ENCODE measurements around the gene NOG.

DNA sequence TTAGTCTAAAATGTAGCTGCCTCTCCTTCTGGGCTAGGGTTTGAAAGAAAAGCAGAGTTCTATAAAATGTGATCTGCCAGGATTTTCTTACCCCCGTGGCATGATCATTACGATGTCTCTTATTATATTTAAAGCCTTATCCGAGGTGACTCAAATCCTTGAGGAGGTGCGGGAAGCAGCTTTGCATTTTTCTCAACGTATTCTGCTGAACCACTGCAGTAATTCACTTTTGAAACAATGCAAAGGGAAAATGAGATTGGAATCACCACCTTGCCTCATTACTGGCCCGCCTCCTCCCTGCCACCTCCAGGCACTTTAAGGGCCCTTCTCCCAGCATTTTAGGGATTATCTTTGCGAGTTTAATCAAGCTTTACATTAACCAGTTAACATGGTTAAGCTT is 9.7 kb upstream of the NOG start:
- no peak for TF ChIP-seq POLR2A (IDR thresholded peaks at IDR 0.05)
- TF ChIP-seq, protein P1, sequence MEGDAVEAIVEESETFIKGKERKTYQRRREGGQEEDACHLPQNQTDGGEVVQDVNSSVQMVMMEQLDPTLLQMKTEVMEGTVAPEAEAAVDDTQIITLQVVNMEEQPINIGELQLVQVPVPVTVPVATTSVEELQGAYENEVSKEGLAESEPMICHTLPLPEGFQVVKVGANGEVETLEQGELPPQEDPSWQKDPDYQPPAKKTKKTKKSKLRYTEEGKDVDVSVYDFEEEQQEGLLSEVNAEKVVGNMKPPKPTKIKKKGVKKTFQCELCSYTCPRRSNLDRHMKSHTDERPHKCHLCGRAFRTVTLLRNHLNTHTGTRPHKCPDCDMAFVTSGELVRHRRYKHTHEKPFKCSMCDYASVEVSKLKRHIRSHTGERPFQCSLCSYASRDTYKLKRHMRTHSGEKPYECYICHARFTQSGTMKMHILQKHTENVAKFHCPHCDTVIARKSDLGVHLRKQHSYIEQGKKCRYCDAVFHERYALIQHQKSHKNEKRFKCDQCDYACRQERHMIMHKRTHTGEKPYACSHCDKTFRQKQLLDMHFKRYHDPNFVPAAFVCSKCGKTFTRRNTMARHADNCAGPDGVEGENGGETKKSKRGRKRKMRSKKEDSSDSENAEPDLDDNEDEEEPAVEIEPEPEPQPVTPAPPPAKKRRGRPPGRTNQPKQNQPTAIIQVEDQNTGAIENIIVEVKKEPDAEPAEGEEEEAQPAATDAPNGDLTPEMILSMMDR (IDR thresholded peaks at IDR 0.05 in 4 of 5, conservative IDR thresholded peaks at IDR 0.05 in 1 of 5) = no peak
